Mesenchymal stem cell (in vitro differentiated cells and primary cell): ENCODE results near the gene STAG1.
"Not testable (repeated sequence)": the region's sequence is repeated elsewhere in the genome, so short reads cannot be mapped to it uniquely, and the experiment has no call there.

Experiments used
- DNase-seq: peaks from one replicate; pipeline ENCODE4 v3.0.0-alpha.2; 2013
- H2AFZ ChIP-seq: one replicate; pipeline ENCODE4 v1.6.1; 2013; ENCODE audit warnings: low read depth, mild to moderate bottlenecking, control low read depth, inconsistent platforms, low read length, moderate library complexity
- H2AK5ac ChIP-seq: 2 replicates; pipeline ENCODE4 v1.6.1; 2013; ENCODE audit warnings: low read length, moderate library complexity, mild to moderate bottlenecking, inconsistent platforms; ENCODE audit not compliant: severe bottlenecking
- H2BK120ac ChIP-seq: one replicate; pipeline ENCODE4 v1.6.1; 2013; ENCODE audit warnings: low read depth, mild to moderate bottlenecking, inconsistent platforms, low read length, moderate library complexity
- H2BK12ac ChIP-seq, 2 experiments: one replicate each; pipeline ENCODE4 v1.6.1; 2013; ENCODE audit warnings: inconsistent platforms in 2 of 2, low read length in 2 of 2, mild to moderate bottlenecking in 2 of 2, moderate library complexity in 2 of 2, control low read depth in 1 of 2
- H2BK15ac ChIP-seq: one replicate; pipeline ENCODE4 v1.6.1; 2013; ENCODE audit warnings: mild to moderate bottlenecking, low read depth, inconsistent platforms; ENCODE audit not compliant: poor library complexity, severe bottlenecking
- H2BK5ac ChIP-seq: 2 replicates; pipeline ENCODE4 v1.6.1; 2013; ENCODE audit warnings: low read depth, mild to moderate bottlenecking, low read length, control low read depth, inconsistent platforms; ENCODE audit not compliant: poor library complexity, severe bottlenecking
- H3K14ac ChIP-seq, 2 experiments: one replicate each; pipeline ENCODE4 v1.6.1; 2013; ENCODE audit warnings: inconsistent platforms in 2 of 2, low read length in 2 of 2, control low read depth in 1 of 2, mild to moderate bottlenecking in 1 of 2, moderate library complexity in 1 of 2
- H3K18ac ChIP-seq, 2 experiments: one replicate each; pipeline ENCODE4 v1.6.1; 2013; ENCODE audit warnings: inconsistent platforms in 2 of 2, low read length in 2 of 2, control low read depth in 1 of 2, low read depth in 1 of 2, mild to moderate bottlenecking in 1 of 2
- H3K23ac ChIP-seq, 2 experiments: one replicate each; pipeline ENCODE4 v1.6.1; 2013; ENCODE audit warnings: inconsistent platforms in 2 of 2, low read length in 2 of 2, mild to moderate bottlenecking in 2 of 2, moderate library complexity in 2 of 2, control low read depth in 1 of 2
- H3K27ac ChIP-seq: 2 replicates; pipeline ENCODE4 v1.5.1; 2013; ENCODE audit warnings: mild to moderate bottlenecking, moderate library complexity, low read length, control low read depth, inconsistent platforms; ENCODE audit not compliant: poor library complexity, severe bottlenecking
- H3K27me3 ChIP-seq, 2 experiments: 2 replicates each; pipeline versions ENCODE4 v1.6.1 to v1.7.0; 2013; ENCODE audit warnings: low read length in 2 of 2, mild to moderate bottlenecking in 2 of 2, moderate library complexity in 2 of 2, control low read depth in 1 of 2, inconsistent platforms in 1 of 2; ENCODE audit not compliant: control insufficient read depth in 1 of 2, insufficient read depth in 1 of 2
- H3K36me3 ChIP-seq, 2 experiments: 2 replicates each; pipeline versions ENCODE4 v1.6.1 to v1.7.0; 2013; ENCODE audit warnings: low read length in 2 of 2, control low read depth in 1 of 2, inconsistent platforms in 1 of 2, low read depth in 1 of 2, mild to moderate bottlenecking in 1 of 2; ENCODE audit not compliant: insufficient read depth in 2 of 2, control insufficient read depth in 1 of 2
- H3K4ac ChIP-seq, 2 experiments: one replicate each; pipeline ENCODE4 v1.6.1; 2013; ENCODE audit warnings: inconsistent platforms in 2 of 2, low read length in 2 of 2, mild to moderate bottlenecking in 2 of 2, moderate library complexity in 2 of 2, control low read depth in 1 of 2, low read depth in 1 of 2
- H3K4me1 ChIP-seq: 2 replicates; pipeline ENCODE4 v1.6.1; 2013; ENCODE audit warnings: low read depth, low read length, control low read depth; ENCODE audit not compliant: control insufficient read depth, insufficient read depth
- H3K4me2 ChIP-seq: 2 replicates; pipeline ENCODE4 v1.6.1; 2013; ENCODE audit warnings: low read length, mild to moderate bottlenecking, inconsistent platforms; ENCODE audit not compliant: poor library complexity, severe bottlenecking
- H3K4me3 ChIP-seq, 2 experiments: 2 replicates each; pipeline versions ENCODE4 v1.5.1 to v1.7.0; 2013; ENCODE audit warnings: low read length in 2 of 2, mild to moderate bottlenecking in 2 of 2, control low read depth in 1 of 2, low read depth in 1 of 2; ENCODE audit not compliant: insufficient read depth in 1 of 2
- H3K79me1 ChIP-seq: replicated peaks from 2 replicates; pipeline ENCODE4 v1.6.1; 2013; ENCODE audit warnings: mild to moderate bottlenecking, control low read depth, low read length, inconsistent platforms; ENCODE audit not compliant: poor library complexity, severe bottlenecking
- H3K9ac ChIP-seq: 2 replicates; pipeline ENCODE4 v1.7.0; 2013; ENCODE audit warnings: mild to moderate bottlenecking, low read length, moderate library complexity
- H3K9me3 ChIP-seq: 2 replicates; pipeline ENCODE4 v1.7.0; 2013; ENCODE audit warnings: mild to moderate bottlenecking, low read length; ENCODE audit not compliant: control insufficient read depth
- H4K8ac ChIP-seq: one replicate; pipeline ENCODE4 v1.6.1; 2013; ENCODE audit warnings: inconsistent platforms, mild to moderate bottlenecking, low read length, moderate library complexity
- H4K91ac ChIP-seq: one replicate; pipeline ENCODE4 v1.6.1; 2013; ENCODE audit warnings: mild to moderate bottlenecking, low read length, inconsistent platforms
- whole genome bisulfite sequencing: methylation state at CpG from one replicate; pipeline ENCODE4 v1.1.7; 2013; ENCODE audit warnings: mixed read lengths; 5-methylcytosine and 5-hydroxymethylcytosine counted together

Gene STAG1

GRCh38 chr3:136670166-136670565 lies 82.0 kb downstream of the STAG1 start:
- Histone ChIP-seq H3K4ac (no peak overlapping the region), H3K14ac (no peak overlapping the region)
- 100% methylated on average over 1 of the region's 1 CpG for whole genome bisulfite sequencing

GRCh38 chr3:136667081-136667480 lies 85.1 kb downstream of the STAG1 start:
- Histone ChIP-seq H3K4ac (no peak overlapping the region), H3K4me2 (no peak overlapping the region), H3K9ac (no peak overlapping the region), H3K36me3 (peaks cover 6 to 10% of the 10 kb centered on the region in 2 experiments), H3K9me3 (no peaks in the 10 kb centered on the region), H2AFZ (no peak overlapping the region), H4K8ac (no peak overlapping the region), H2AK5ac (no peak overlapping the region), H2BK5ac (no peak overlapping the region), H3K18ac (no peak overlapping the region), H3K27me3 (no peaks in the 10 kb centered on the region), H2BK120ac (no peak overlapping the region), H3K23ac (no peak overlapping the region), H3K14ac (no peak overlapping the region), H3K79me1 (peaks cover 25% of the 10 kb centered on the region), H3K4me1 (peaks cover 6% of the 10 kb centered on the region), H3K27ac (no peak overlapping the region), H4K91ac (no peak overlapping the region), H2BK15ac (no peak overlapping the region), H3K4me3 (no peak overlapping the region), H2BK12ac (no peak overlapping the region)
- WGBS = no CpG with 5 or more reads among the region's 2 CpGs
- DNase-seq = no peak

More at GRCh38 chr3:136670166-136670565, 82.0 kb downstream of the STAG1 start:
- Histone ChIP-seq H2BK15ac (no peak overlapping the region), H3K4me2 (no peak overlapping the region), H2BK12ac (no peak overlapping the region), H3K9ac (no peak overlapping the region), H4K8ac (no peak overlapping the region), H3K36me3 (peaks cover 0 to 10% of the 10 kb centered on the region in 2 experiments), H3K18ac (no peak overlapping the region), H2BK5ac (no peak overlapping the region), H3K4me3 (no peak overlapping the region), H3K27ac (no peak overlapping the region), H3K4me1 (peaks cover 7% of the 10 kb centered on the region), H2AFZ (no peak overlapping the region), H3K9me3 (no peaks in the 10 kb centered on the region), H2AK5ac (no peak overlapping the region), H3K79me1 (peaks cover 18% of the 10 kb centered on the region), H2BK120ac (no peak overlapping the region), H3K23ac (no peak overlapping the region), H3K27me3 (no peaks in the 10 kb centered on the region), H4K91ac (no peak overlapping the region)
- DNase-seq = no peak

GRCh38 chr3:136666301-136666700 lies 85.9 kb downstream of the STAG1 start:
- WGBS = 97% methylated on average over 5 of the region's 6 CpGs

GRCh38 chr3:136664771-136665170 lies 87.4 kb downstream of the STAG1 start:
- H3K27ac ChIP-seq = no peak overlapping the region
- H3K9ac ChIP-seq = no peak overlapping the region
- H3K4ac ChIP-seq = no peak overlapping the region
- no peaks in the 10 kb centered on the region for H3K9me3 ChIP-seq
- H3K23ac ChIP-seq = no peak overlapping the region
- peaks cover 5 to 6% of the 10 kb centered on the region in 2 experiments for H3K36me3 ChIP-seq
- H3K27me3 ChIP-seq = no peaks in the 10 kb centered on the region
- no peak for DNase-seq
- no peak overlapping the region for H3K14ac ChIP-seq
- no peak overlapping the region for H3K4me3 ChIP-seq
- no peak overlapping the region for H2BK5ac ChIP-seq
- WGBS = no CpG with 5 or more reads among the region's 1 CpG
- H2AFZ ChIP-seq = no peak overlapping the region
- no peak overlapping the region for H2BK120ac ChIP-seq
- H3K79me1 ChIP-seq = peaks cover 23% of the 10 kb centered on the region
- H4K91ac ChIP-seq = no peak overlapping the region
- H2AK5ac ChIP-seq = no peak overlapping the region
- H2BK12ac ChIP-seq = no peak overlapping the region
- peaks cover 1% of the 10 kb centered on the region for H3K4me1 ChIP-seq
- H3K18ac ChIP-seq = no peak overlapping the region
- no peak overlapping the region for H2BK15ac ChIP-seq
- H3K4me2 ChIP-seq = no peak overlapping the region
- no peak overlapping the region for H4K8ac ChIP-seq

More at GRCh38 chr3:136666301-136666700, 85.9 kb downstream of the STAG1 start:
- H3K27ac ChIP-seq, H3K9ac ChIP-seq, H3K4ac ChIP-seq, H2AK5ac ChIP-seq, H3K14ac ChIP-seq, H3K27me3 ChIP-seq, H2BK120ac ChIP-seq, H4K91ac ChIP-seq, H3K23ac ChIP-seq, H3K4me1 ChIP-seq, DNase-seq, H3K4me3 ChIP-seq, H3K9me3 ChIP-seq, H2BK12ac ChIP-seq, H2BK5ac ChIP-seq, H2BK15ac ChIP-seq, H3K18ac ChIP-seq, H3K36me3 ChIP-seq, H2AFZ ChIP-seq, H3K4me2 ChIP-seq, H4K8ac ChIP-seq: not testable (repeated sequence)
- peaks cover 25% of the 10 kb centered on the region for H3K79me1 ChIP-seq
